Kidney (tissue), 14 donors: ENCODE data around the gene FAM98C. TPM values are rescaled to one million over a fixed set of nuclear protein-coding genes. Genes with fewer than 3 reads are reported as not detected.

Source experiments
- DNase-seq, 5 donors: peaks; one replicate each; pipeline ENCODE4 v3.0.0-alpha.2; 2013 to 2020
- FAIRE-seq: peaks from 2 replicates; lab custom pipeline; 2012; peaks lifted over from hg19 to GRCh38; lab: Jason Lieb, UNC
- H3K27ac ChIP-seq, 2 donors: one replicate each; pipeline ENCODE4 v1.7.0; 2013; ENCODE audit warnings: low read depth in 2 of 2, low read length in 2 of 2, inconsistent platforms in 1 of 2
- H3K27me3 ChIP-seq: one replicate; pipeline ENCODE4 v1.7.1; 2013; ENCODE audit warnings: low read length, inconsistent platforms; ENCODE audit not compliant: control insufficient read depth, insufficient read depth
- H3K36me3 ChIP-seq, 3 donors: one replicate each; pipeline versions ENCODE4 v1.7.0 to v1.7.1; 2013; ENCODE audit warnings: low read length in 3 of 3, control low read depth in 1 of 3, inconsistent platforms in 1 of 3; ENCODE audit not compliant: insufficient read depth in 3 of 3, control insufficient read depth in 2 of 3
- H3K4me1 ChIP-seq, 3 donors: one replicate each; pipeline versions ENCODE4 v1.7.0 to v1.7.1; 2013; ENCODE audit warnings: low read length in 3 of 3, inconsistent platforms in 1 of 3, low read depth in 1 of 3; ENCODE audit not compliant: control insufficient read depth in 2 of 3, insufficient read depth in 2 of 3
- H3K4me3 ChIP-seq, 3 donors: one replicate each; pipeline versions ENCODE4 v1.7.0 to v1.8.1; 2013; ENCODE audit warnings: low read length in 3 of 3, control low read depth in 1 of 3, inconsistent platforms in 1 of 3
- H3K9ac ChIP-seq, 3 donors: one replicate each; pipeline versions ENCODE4 v1.7.0 to v1.7.1; 2013; ENCODE audit warnings: low read length in 3 of 3, control low read depth in 1 of 3, inconsistent platforms in 1 of 3
- H3K9me3 ChIP-seq, 3 donors: one replicate each; pipeline versions ENCODE4 v1.7.0 to v1.7.1; 2013; ENCODE audit warnings: low read length in 3 of 3, control low read depth in 1 of 3, inconsistent platforms in 1 of 3; ENCODE audit not compliant: control insufficient read depth in 2 of 3, insufficient read depth in 1 of 3
- CTCF ChIP-seq: IDR thresholded peaks from 3 replicates; pipeline ENCODE4 v1.5.1; 2012; ENCODE audit warnings: mild to moderate bottlenecking, moderate library complexity, borderline replicate concordance; ENCODE audit not compliant: insufficient read depth; ENCODE audit errors: extremely low read depth
- intact Hi-C: fragments of 100-400 bp; cut with DNase I; formaldehyde crosslinking; loops from one replicate; pipeline ENCODE4 v1.11.1; 2022
- polyA plus RNA-seq: library from polyadenylated mRNA; stranded (reverse); fragments of 350-450 nt; fragmentation: Illumina TruSeq; extraction: RNeasy Lipid Tissue Mini Kit (QIAGEN cat#74804); gene quantifications from one replicate; pipeline ENCODE4 v1.2.3, GENCODE V29; 2014; ENCODE audit warnings: low read depth, low replicate concordance; ENCODE audit not compliant: insufficient read depth
- total RNA-seq: library from RNA; stranded (reverse); fragmentation: NEBNext Ultra II Directional; extraction: Animal tissue kit (Norgen Biotek cat#: 25700); gene quantifications from one replicate; pipeline ENCODE4 v1.2.1, GENCODE V29; 2021
- donor health status: control.
- donor health status: control.
- donor health status: control.
- donor health status: control.
- donor health status: control.
- donor health status: DM: yes; HTN: yes; CAD: no.
- donor health status: Normal renal cell carcinoma (clear cell type).

FAM98C gene
- total and polyA plus RNA-seq, 2 donors from 2014 or later = 22.3 to 25.2 TPM

- FAIRE-seq = no peak
- no peak for TF ChIP-seq CTCF
- intact Hi-C loops = loop anchor here (10.0 kb wide), 1 partner anchor 233 kb away; no protein-coding TSS in a partner anchor
- Histone ChIP-seq H3K27me3 (peaks cover 12% of the 10 kb centered on the region), H3K4me1 (peaks cover 0 to 4% (median 0%) of the 10 kb centered on the region in 3 donors), H3K9ac (no peak overlapping the region), H3K27ac (no peak overlapping the region), H3K9me3 (no peaks in the 10 kb centered on the region), H3K4me3 (no peak overlapping the region), H3K36me3 (no peaks in the 10 kb centered on the region)
- no peak for DNase-seq
These were observed 10.9 kb upstream of the FAM98C start for GRCh38 chr19:38391911-38392464.

- Histone ChIP-seq H3K4me3 (no peak overlapping the region), H3K27me3 (peaks cover 13% of the 10 kb centered on the region), H3K9me3 (no peaks in the 10 kb centered on the region), H3K9ac (no peak overlapping the region), H3K4me1 (no peaks in the 10 kb centered on the region), H3K36me3 (no peaks in the 10 kb centered on the region), H3K27ac (no peak overlapping the region)
- no peak for FAIRE-seq
- intact Hi-C loops = loop anchor here (10.0 kb wide), 1 partner anchor 232 kb away; no protein-coding TSS in a partner anchor
- DNase-seq = no peak
- no peak for TF ChIP-seq CTCF
These were observed 10.1 kb upstream of the FAM98C start for GRCh38 chr19:38392707-38393308.

GRCh38 chr19:38394488-38394887 is 8.4 kb upstream of the FAM98C start:
- no peak for TF ChIP-seq CTCF
- Histone ChIP-seq H3K36me3 (no peaks in the 10 kb centered on the region), H3K4me3 (no peak overlapping the region), H3K9me3 (no peaks in the 10 kb centered on the region), H3K27ac (no peak overlapping the region), H3K4me1 (no peaks in the 10 kb centered on the region), H3K27me3 (peaks cover 13% of the 10 kb centered on the region), H3K9ac (no peak overlapping the region)
- intact Hi-C loops = loop anchor here (10.0 kb wide), 1 partner anchor 230 kb away; no protein-coding TSS in a partner anchor
- peak in 4 of 5 donors; percentile 83 to 92 (median 88) for DNase-seq
- FAIRE-seq = no peak
